ENCODE results near the gene MDP1.
"Not testable (repeated sequence)": the region's sequence is repeated elsewhere in the genome, so short reads cannot be mapped to it uniquely, and the experiment has no call there.

The MDP1 gene

DNA sequence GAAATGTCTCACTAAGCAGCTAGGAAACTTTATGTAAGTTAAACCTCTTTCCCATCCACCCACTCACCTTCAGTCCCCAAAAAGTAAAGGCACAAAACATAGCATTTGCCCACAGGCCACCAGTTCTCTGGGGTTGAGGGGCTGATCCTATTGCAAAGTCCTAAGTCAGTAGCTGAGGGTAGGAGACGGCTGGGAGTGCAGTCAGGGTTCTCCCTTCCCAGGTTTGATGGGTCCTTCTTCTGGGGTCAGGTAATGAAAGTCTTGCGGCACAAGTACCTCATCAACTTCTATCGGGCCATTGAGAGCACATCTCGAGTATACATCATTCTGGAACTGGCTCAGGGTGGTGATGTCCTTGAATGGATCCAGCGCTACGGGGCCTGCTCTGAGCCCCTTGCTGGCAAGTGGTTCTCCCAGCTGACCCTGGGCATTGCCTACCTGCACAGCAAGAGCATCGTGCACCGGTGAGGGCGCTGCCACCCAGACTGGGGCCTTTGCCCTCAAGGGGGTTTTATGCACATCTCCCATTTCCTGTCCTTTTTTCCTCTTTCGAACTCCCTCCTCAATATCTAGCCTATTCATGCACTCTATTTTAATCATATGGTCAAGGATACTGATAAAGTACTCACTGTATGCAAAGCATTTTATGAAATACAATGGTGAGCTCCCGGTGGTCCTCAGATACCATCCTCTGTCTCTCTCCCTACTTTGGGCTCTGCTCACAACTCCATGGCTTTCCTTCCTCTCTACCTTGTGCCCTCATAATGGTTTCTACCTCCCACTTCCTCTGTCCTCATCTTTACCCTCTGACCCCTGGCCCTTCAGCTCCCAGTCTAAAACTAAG, 9.4 kb downstream of the MDP1 start:
- Histone ChIP-seq H3K9ac (ENCODE audit: low read depth, low read length) (no peak overlapping the region), H3K9me3 (ENCODE audit: control insufficient read depth, insufficient read depth, low read length) (peaks cover 3% of the 10 kb centered on the region), H3K36me3 (ENCODE audit: insufficient read depth, low read length) (peaks cover 20% of the 10 kb centered on the region; the same call in 1 of the 2 replicates), H3K4me1 (ENCODE audit: insufficient read depth, low read length) (no peaks in the 10 kb centered on the region)

DNA sequence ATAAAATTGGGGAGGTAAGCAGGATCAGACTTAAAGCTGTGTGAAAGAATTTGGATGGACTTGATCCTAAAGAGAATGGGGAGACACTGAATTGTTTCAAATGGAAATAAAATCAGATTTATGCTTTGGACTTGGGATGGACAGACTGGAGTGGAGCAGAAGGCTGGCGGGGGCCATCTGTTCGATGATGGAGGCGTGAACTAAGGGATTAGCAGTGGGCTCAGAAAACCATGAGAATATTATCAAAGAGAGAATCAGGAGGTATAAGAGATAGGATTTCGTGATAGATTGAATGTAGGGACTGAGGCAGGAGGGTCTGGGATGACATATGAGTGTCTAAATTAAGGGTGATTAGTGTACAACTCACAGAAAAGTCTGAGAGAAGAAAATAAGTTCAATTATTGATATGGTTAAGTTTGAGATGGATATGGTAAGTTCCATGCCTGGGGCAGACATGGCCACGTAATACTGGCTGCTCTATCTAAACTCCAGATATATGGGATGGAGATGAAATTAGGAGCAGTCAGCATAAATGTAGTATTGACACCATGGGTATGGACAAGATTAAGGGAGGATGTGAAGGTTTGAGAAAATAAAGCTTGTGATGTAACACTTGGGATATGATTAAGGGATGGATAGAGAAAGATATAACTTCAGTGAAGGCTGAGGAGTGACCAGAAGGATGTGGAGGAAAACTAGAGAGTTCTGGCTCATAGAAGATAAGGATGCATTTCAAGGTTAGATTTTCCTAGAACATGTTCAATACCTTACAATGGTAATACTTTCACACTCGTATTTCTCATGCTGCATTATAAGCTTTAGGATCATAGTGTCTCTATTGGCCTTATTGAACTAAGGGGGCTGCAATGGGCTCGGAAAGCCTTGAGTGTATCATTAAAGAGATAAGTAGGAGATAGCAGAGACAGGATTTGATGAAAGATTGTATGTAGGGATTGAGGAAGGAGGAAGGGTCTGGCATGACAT, 11.4 kb downstream of the MDP1 start:
- Histone ChIP-seq H3K9me3 (ENCODE audit: control insufficient read depth, insufficient read depth, low read length) (peaks cover 5% of the 10 kb centered on the region), H3K9ac (ENCODE audit: low read depth, low read length) (no peak overlapping the region), H3K36me3 (ENCODE audit: insufficient read depth, low read length) (peaks cover 20% of the 10 kb centered on the region; the same call in 1 of the 2 replicates), H3K4me1 (ENCODE audit: insufficient read depth, low read length) (no peaks in the 10 kb centered on the region)

- H3K9me3 ChIP-seq (ENCODE audit: control insufficient read depth, insufficient read depth, low read length); H3K4me1 ChIP-seq (ENCODE audit: insufficient read depth, low read length): not testable (repeated sequence)
- Histone ChIP-seq H3K9ac (ENCODE audit: low read depth, low read length) (0 out of 2 replicates have a peak overlapping the region, but pooled peaks have one; percentile 3), H3K36me3 (ENCODE audit: insufficient read depth, low read length) (peaks cover 17% of the 10 kb centered on the region; the same call in 1 of the 2 replicates)
Observed at GRCh38 chr14:24203249-24203886, 12.5 kb downstream of the MDP1 start.

DNA sequence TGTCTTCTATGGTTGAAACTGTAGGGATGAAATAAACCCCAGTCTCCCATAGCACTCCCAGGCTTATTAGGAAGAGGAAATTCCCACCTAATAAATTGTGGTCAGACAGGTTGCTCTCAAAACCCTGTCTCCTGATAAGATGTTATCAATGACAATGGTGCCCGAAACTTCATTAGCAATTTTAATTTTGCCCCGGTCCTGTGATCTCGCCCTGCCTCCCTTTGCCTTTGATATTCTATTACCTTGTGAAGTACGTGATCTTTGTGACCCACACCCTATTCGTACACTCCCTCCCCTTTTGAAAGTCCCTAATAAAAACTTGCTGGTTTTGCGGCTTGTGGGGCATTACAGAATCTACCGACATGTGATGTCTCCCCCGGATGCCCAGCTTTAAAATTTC, 13.3 kb downstream of the MDP1 start:
- H3K9me3 ChIP-seq (ENCODE audit: control insufficient read depth, insufficient read depth, low read length); H3K9ac ChIP-seq (ENCODE audit: low read depth, low read length); H3K4me1 ChIP-seq (ENCODE audit: insufficient read depth, low read length): not testable (repeated sequence)
- peaks cover 17% of the 10 kb centered on the region; the same call in 1 of the 2 replicates for H3K36me3 ChIP-seq (ENCODE audit: insufficient read depth, low read length)

DNA sequence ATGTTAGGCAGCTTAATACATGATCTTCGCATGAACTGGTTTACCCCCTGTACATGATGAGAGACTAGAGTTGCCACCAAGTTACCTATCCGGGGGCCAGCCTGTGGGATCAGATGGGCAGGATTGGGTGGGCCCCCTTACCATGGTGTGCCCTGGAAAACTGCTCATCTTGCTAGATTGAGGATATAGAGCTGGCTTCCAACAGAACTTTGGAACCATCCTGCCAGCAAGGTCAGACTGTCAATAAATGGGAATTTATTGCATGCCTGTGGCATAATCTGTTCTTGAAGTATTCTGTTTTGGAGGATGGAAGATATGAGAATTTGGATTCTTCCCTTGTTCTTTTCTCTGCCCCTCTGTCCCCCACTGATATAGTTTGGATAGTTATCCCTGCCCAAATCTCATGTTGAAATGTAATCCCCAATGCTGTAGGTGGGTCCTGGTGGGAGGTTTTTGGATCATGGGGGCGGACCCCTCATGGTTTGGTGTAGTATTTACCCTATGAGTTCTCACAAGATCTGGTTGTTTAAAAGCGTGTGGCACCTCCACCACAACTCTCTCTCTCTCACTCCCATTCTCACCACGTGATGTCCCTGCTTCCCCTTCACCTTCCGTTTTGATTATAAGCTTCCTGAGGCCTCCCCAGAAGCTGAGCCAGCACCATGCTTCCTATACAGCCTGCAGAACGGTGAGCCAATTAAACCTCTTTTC, 16.9 kb downstream of the MDP1 start:
- no peak overlapping the region for H3K9ac ChIP-seq (ENCODE audit: low read depth, low read length)
- H3K4me1 ChIP-seq (ENCODE audit: insufficient read depth, low read length) = no peaks in the 10 kb centered on the region
- peaks cover 7% of the 10 kb centered on the region; the same call in 1 of the 2 replicates for H3K36me3 ChIP-seq (ENCODE audit: insufficient read depth, low read length)

GRCh38 chr14:24197056-24197450, 18.8 kb downstream of the MDP1 start:
- Histone ChIP-seq H3K9me3 (ENCODE audit: control insufficient read depth, insufficient read depth, low read length) (peaks cover 5% of the 10 kb centered on the region), H3K4me1 (ENCODE audit: insufficient read depth, low read length) (no peaks in the 10 kb centered on the region), H3K9ac (ENCODE audit: low read depth, low read length) (no peak overlapping the region)

More for the DNA sequence above, 16.9 kb downstream of the MDP1 start:
- peaks cover 5% of the 10 kb centered on the region for H3K9me3 ChIP-seq (ENCODE audit: control insufficient read depth, insufficient read depth, low read length)

GRCh38 chr14:24196071-24197055, 19.5 kb downstream of the MDP1 start:
- H3K4me1 ChIP-seq (ENCODE audit: insufficient read depth, low read length) = no peaks in the 10 kb centered on the region
- H3K36me3 ChIP-seq (ENCODE audit: insufficient read depth, low read length) = peaks cover 8% of the 10 kb centered on the region; the same call in 1 of the 2 replicates
- H3K9me3 ChIP-seq (ENCODE audit: control insufficient read depth, insufficient read depth, low read length) = peaks cover 1% of the 10 kb centered on the region; the same call in 1 of the 2 replicates

More at GRCh38 chr14:24197056-24197450, 18.8 kb downstream of the MDP1 start:
- H3K36me3 ChIP-seq (ENCODE audit: insufficient read depth, low read length) = peaks cover 8% of the 10 kb centered on the region; the same call in 1 of the 2 replicates

DNA sequence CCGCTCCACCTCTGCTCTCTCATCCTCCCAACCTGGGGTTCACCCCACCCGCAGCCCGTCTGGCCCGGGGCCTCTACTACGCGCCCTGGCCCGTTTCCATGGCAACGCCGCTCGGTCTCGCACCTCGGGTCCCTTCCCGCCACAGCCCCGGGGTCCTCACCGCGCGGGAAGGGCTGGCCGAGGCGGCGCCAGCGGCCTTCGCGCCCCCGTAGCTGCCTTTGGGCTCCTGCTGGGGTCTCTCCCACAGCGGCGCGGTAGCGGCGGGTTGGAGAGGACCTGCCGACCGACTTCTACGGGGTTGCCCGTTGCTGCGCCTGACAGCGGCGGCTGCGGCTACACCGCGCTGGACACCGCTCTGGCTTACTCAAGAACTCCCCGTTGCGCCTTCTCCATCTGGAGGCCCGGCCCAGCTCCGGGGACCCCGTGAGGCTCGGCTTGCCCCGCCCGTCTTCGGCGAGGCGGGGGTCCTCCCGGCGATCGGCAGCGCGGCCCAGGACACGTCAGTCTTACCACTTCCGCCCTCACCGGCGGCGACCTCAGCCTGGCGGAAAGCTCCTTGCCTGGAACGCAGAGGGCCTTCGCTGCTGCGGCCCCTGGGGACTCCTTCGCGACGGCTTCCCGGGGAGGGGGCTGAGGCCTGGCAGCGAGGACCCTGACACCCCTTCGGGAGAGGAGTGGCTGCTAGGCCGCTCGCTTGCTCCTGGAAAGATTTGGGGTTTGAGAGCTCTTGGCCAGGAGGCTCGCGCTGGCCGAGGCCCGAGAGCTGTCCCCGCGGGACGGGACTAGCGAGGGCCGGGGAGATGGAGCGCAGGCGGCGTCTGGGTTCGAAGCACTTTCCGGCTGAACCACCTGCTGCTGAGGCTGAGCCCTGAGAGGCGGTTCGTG, 20.4 kb downstream of the MDP1 start, which contains the start of gene TM9SF1:
TM9SF1 (minus strand) TSS at position 256 of the 885 bp plus-strand sequence. CDS start 422 bp downstream, outside the sequence.
- peaks cover 8% of the 10 kb centered on the region; the same call in 1 of the 2 replicates for H3K36me3 ChIP-seq (ENCODE audit: insufficient read depth, low read length)
- no peaks in the 10 kb centered on the region for H3K4me1 ChIP-seq (ENCODE audit: insufficient read depth, low read length)

More at GRCh38 chr14:24196071-24197055, 19.5 kb downstream of the MDP1 start:
- peak overlapping the region; percentile 92 for H3K9ac ChIP-seq (ENCODE audit: low read depth, low read length)

DNA sequence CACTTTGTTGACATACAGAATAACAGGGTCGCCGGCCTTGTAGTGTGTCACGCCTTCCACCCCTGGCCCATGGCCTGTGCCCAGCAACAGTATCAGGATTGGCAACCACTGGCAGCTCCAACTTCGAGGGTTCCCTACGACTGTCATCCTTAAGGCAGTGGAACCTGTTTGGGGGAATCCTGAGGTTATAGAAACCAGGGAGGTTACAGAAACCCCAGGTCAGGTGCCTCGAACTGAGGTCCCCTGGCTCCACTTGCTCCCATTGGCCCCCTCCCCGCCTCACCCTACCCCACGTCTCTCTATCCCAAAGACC, 21.0 kb downstream of the MDP1 start:
- H3K36me3 ChIP-seq (ENCODE audit: insufficient read depth, low read length) = peaks cover 6% of the 10 kb centered on the region; the same call in 1 of the 2 replicates
- H3K9ac ChIP-seq (ENCODE audit: low read depth, low read length) = peak overlapping the region; percentile 92
- H3K9me3 ChIP-seq (ENCODE audit: control insufficient read depth, insufficient read depth, low read length) = no peaks in the 10 kb centered on the region
- no peaks in the 10 kb centered on the region for H3K4me1 ChIP-seq (ENCODE audit: insufficient read depth, low read length)

More for the DNA sequence above, 20.4 kb downstream of the MDP1 start, which contains the start of gene TM9SF1:
- no peaks in the 10 kb centered on the region for H3K9me3 ChIP-seq (ENCODE audit: control insufficient read depth, insufficient read depth, low read length)
- peak within 1 kb of the TSS; percentile 92 for H3K9ac ChIP-seq (ENCODE audit: low read depth, low read length)

- H3K9ac ChIP-seq (ENCODE audit: low read depth, low read length) = no peak overlapping the region; the same call in 1 of the 2 replicates
- peaks cover 4% of the 10 kb centered on the region; the same call in 1 of the 2 replicates for H3K36me3 ChIP-seq (ENCODE audit: insufficient read depth, low read length)
- H3K9me3 ChIP-seq (ENCODE audit: control insufficient read depth, insufficient read depth, low read length) = no peaks in the 10 kb centered on the region
- no peaks in the 10 kb centered on the region for H3K4me1 ChIP-seq (ENCODE audit: insufficient read depth, low read length)
Observed at GRCh38 chr14:24194186-24194872, 21.5 kb downstream of the MDP1 start.

- Histone ChIP-seq H3K9me3 (ENCODE audit: control insufficient read depth, insufficient read depth, low read length) (no peaks in the 10 kb centered on the region), H3K9ac (ENCODE audit: low read depth, low read length) (no peak overlapping the region), H3K4me1 (ENCODE audit: insufficient read depth, low read length) (no peaks in the 10 kb centered on the region), H3K36me3 (ENCODE audit: insufficient read depth, low read length) (peaks cover 4% of the 10 kb centered on the region; the same call in 1 of the 2 replicates)
Observed at GRCh38 chr14:24192933-24193332, 22.9 kb downstream of the MDP1 start.
